ENCODE measurements around the gene C20orf96.

The C20orf96 gene

DNA sequence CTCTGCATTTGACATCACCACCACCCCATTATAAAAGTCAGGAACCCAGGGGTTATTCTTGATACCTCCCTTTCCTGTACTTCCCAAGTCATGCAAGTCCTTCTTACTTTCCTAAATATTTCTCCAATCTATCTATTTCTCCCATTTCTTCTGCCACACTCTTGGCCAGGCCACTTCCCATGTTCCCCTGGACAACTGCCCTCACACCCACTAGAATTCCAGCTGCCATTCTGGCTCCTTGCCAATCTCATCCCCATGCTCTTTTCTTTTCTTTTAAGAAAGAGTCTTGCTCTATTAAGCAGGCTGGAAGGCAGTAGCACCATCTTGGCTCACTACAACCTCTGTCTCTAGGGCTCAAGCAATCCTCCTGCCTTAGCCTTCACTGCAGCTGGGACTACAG lies 17.8 kb downstream of the C20orf96 start:
- DNase-seq (no peak), ATAC-seq (ENCODE audit: insufficient read depth, low read depth) (no peak)
- Histone ChIP-seq H3K79me2 (ENCODE audit: insufficient read depth, low read length) (no peaks in the 10 kb centered on the region), H3K4me2 (ENCODE audit: insufficient read depth, low read length) (no peak overlapping the region), H4K20me1 (ENCODE audit: insufficient read depth, low read length) (no peaks in the 10 kb centered on the region), H3K9ac (ENCODE audit: low read depth, low read length) (no peak overlapping the region), H3K27me3 (ENCODE audit: insufficient read depth, low read length, poor library complexity) (no peaks in the 10 kb centered on the region), H2AFZ (ENCODE audit: low read depth, low read length) (no peak overlapping the region), H3K9me3 (ENCODE audit: insufficient read depth, low read length, severe bottlenecking) (no peaks in the 10 kb centered on the region), H3K36me3 (ENCODE audit: insufficient read depth, low read length) (peaks cover 26% of the 10 kb centered on the region), H3K27ac (ENCODE audit: low read length) (no peak overlapping the region), H3K4me1 (ENCODE audit: insufficient read depth, low read length) (no peaks in the 10 kb centered on the region), H3K4me3 (ENCODE audit: low read depth in 1 of 2, low read length in 2 of 2) (no peak overlapping the region)
- no peak for TF ChIP-seq EZH2 (IDR thresholded peaks at IDR 0.05; ENCODE audit: borderline replicate concordance, low read depth, low read length, severe bottlenecking)

DNA sequence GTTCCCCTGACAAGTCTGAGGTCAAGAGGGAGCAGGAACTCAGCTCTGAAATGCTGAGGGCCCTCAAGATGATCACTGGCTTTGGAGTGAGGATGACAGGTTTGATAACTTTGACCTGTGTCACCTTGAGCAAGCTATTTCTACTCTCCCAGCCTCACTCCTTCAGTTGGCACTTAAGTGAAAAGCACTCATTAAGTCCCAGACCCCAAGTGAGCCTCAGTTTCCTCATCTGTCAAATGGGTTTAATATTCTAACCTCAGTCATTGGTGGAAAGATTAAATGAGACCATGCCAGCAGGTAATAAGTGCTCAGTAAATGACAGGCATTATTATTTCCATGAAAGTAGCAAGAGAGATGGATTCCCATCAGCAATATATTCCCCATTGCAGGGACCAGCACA lies 19.0 kb downstream of the C20orf96 start:
- peaks cover 3% of the 10 kb centered on the region for H3K27me3 ChIP-seq (ENCODE audit: insufficient read depth, low read length, poor library complexity)
- DNase-seq (no peak), ATAC-seq (ENCODE audit: insufficient read depth, low read depth) (no peak)
- no peak overlapping the region for H2AFZ ChIP-seq (ENCODE audit: low read depth, low read length)
- no peaks in the 10 kb centered on the region for H3K9me3 ChIP-seq (ENCODE audit: insufficient read depth, low read length, severe bottlenecking)
- no peaks in the 10 kb centered on the region for H4K20me1 ChIP-seq (ENCODE audit: insufficient read depth, low read length)
- peaks cover 8% of the 10 kb centered on the region for H3K4me1 ChIP-seq (ENCODE audit: insufficient read depth, low read length)
- no peak for TF ChIP-seq EZH2 (IDR thresholded peaks at IDR 0.05; ENCODE audit: borderline replicate concordance, low read depth, low read length, severe bottlenecking)
- TF ChIP-seq, protein P1, sequence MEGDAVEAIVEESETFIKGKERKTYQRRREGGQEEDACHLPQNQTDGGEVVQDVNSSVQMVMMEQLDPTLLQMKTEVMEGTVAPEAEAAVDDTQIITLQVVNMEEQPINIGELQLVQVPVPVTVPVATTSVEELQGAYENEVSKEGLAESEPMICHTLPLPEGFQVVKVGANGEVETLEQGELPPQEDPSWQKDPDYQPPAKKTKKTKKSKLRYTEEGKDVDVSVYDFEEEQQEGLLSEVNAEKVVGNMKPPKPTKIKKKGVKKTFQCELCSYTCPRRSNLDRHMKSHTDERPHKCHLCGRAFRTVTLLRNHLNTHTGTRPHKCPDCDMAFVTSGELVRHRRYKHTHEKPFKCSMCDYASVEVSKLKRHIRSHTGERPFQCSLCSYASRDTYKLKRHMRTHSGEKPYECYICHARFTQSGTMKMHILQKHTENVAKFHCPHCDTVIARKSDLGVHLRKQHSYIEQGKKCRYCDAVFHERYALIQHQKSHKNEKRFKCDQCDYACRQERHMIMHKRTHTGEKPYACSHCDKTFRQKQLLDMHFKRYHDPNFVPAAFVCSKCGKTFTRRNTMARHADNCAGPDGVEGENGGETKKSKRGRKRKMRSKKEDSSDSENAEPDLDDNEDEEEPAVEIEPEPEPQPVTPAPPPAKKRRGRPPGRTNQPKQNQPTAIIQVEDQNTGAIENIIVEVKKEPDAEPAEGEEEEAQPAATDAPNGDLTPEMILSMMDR (IDR thresholded peaks at IDR 0.05; ENCODE audit: borderline replicate concordance, extremely low read depth, low read length, poor library complexity, severe bottlenecking): no peak
- no peaks in the 10 kb centered on the region for H3K79me2 ChIP-seq (ENCODE audit: insufficient read depth, low read length)
- H3K4me3 ChIP-seq (ENCODE audit: low read depth in 1 of 2, low read length in 2 of 2): no peak overlapping the region
- peaks cover 14% of the 10 kb centered on the region for H3K36me3 ChIP-seq (ENCODE audit: insufficient read depth, low read length)
- no peak overlapping the region for H3K27ac ChIP-seq (ENCODE audit: low read length)
- H3K9ac ChIP-seq (ENCODE audit: low read depth, low read length): no peak overlapping the region
- no peak overlapping the region for H3K4me2 ChIP-seq (ENCODE audit: insufficient read depth, low read length)

DNA sequence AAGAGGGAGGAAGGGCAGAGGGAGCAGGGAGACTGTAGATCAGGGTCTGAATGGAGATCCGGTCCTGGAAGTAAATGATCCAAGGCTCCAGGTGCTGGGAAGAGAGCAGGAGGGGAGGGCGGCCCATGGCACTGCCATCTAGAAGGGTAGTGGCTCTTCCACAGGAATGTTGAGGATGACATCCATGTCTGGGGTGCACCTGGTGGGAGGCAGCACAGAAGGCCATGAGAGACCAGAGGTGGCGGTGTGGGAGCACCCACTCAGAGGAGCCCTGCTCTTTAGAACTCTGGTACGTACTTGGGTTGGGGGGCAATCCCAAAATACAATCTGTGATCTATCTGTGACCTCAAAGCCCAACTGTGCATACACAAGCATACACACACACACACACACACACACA lies 19.5 kb downstream of the C20orf96 start:
- no peak for ATAC-seq (ENCODE audit: insufficient read depth, low read depth)
- H3K9me3 ChIP-seq (ENCODE audit: insufficient read depth, low read length, severe bottlenecking): no peaks in the 10 kb centered on the region
- H4K20me1 ChIP-seq (ENCODE audit: insufficient read depth, low read length): no peaks in the 10 kb centered on the region
- no peak overlapping the region for H3K4me2 ChIP-seq (ENCODE audit: insufficient read depth, low read length)
- H3K36me3 ChIP-seq (ENCODE audit: insufficient read depth, low read length): peaks cover 10% of the 10 kb centered on the region; the same call in 1 of the 2 replicates
- no peak overlapping the region for H2AFZ ChIP-seq (ENCODE audit: low read depth, low read length)
- no peak overlapping the region for H3K4me3 ChIP-seq (ENCODE audit: low read depth in 1 of 2, low read length in 2 of 2)
- no peak overlapping the region for H3K9ac ChIP-seq (ENCODE audit: low read depth, low read length)
- peaks cover 4% of the 10 kb centered on the region for H3K27me3 ChIP-seq (ENCODE audit: insufficient read depth, low read length, poor library complexity)
- TF ChIP-seq EZH2 (IDR thresholded peaks at IDR 0.05; ENCODE audit: borderline replicate concordance, low read depth, low read length, severe bottlenecking): no peak
- TF ChIP-seq, protein P1 (IDR thresholded peaks at IDR 0.05; ENCODE audit: borderline replicate concordance, extremely low read depth, low read length, poor library complexity, severe bottlenecking): no peak
- H3K27ac ChIP-seq (ENCODE audit: low read length): no peak overlapping the region
- DNase-seq: no peak
- H3K4me1 ChIP-seq (ENCODE audit: insufficient read depth, low read length): peaks cover 13% of the 10 kb centered on the region
- no peaks in the 10 kb centered on the region for H3K79me2 ChIP-seq (ENCODE audit: insufficient read depth, low read length)

DNA sequence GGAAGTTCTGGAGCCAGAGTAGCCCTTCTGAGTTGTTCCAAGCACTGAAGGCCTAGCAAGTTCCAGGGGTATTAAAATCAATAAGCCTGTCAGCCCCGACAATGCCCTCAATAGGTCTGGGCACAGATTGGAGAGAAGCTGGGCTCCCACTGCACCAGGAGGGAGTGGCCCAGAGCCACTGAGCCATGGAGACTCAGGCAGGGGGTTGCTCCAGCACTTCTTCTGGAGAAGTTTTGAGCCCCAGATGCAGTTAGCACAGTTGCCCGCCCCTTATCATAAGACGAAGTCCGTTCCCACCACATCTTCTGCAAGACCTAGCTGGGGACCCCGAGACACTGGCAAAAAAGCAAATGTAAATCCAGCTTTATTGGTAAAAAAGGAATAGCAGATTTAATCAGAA lies 20.0 kb downstream of the C20orf96 start:
- Histone ChIP-seq H3K4me3 (ENCODE audit: low read depth in 1 of 2, low read length in 2 of 2) (no peak overlapping the region), H3K27me3 (ENCODE audit: insufficient read depth, low read length, poor library complexity) (peaks cover 4% of the 10 kb centered on the region), H3K9me3 (ENCODE audit: insufficient read depth, low read length, severe bottlenecking) (no peaks in the 10 kb centered on the region), H3K27ac (ENCODE audit: low read length) (no peak overlapping the region), H3K36me3 (ENCODE audit: insufficient read depth, low read length) (peaks cover 4% of the 10 kb centered on the region; the same call in 1 of the 2 replicates), H3K4me2 (ENCODE audit: insufficient read depth, low read length) (no peak overlapping the region), H3K79me2 (ENCODE audit: insufficient read depth, low read length) (no peaks in the 10 kb centered on the region), H3K9ac (ENCODE audit: low read depth, low read length) (no peak overlapping the region), H3K4me1 (ENCODE audit: insufficient read depth, low read length) (peaks cover 13% of the 10 kb centered on the region), H4K20me1 (ENCODE audit: insufficient read depth, low read length) (no peaks in the 10 kb centered on the region), H2AFZ (ENCODE audit: low read depth, low read length) (no peak overlapping the region)
- TF ChIP-seq, protein P1 (IDR thresholded peaks at IDR 0.05; ENCODE audit: borderline replicate concordance, extremely low read depth, low read length, poor library complexity, severe bottlenecking): no peak
- TF ChIP-seq EZH2 (IDR thresholded peaks at IDR 0.05; ENCODE audit: borderline replicate concordance, low read depth, low read length, severe bottlenecking): no peak
- DNase-seq: no peak
- no peak for ATAC-seq (ENCODE audit: insufficient read depth, low read depth)

Data from DND-41 (cell line).